Measurements from ENCODE around the gene GRIN2A.
"Not testable (repeated sequence)": the region's sequence is repeated elsewhere in the genome, so short reads cannot be mapped to it uniquely, and the experiment has no call there.

GRIN2A gene

DNA sequence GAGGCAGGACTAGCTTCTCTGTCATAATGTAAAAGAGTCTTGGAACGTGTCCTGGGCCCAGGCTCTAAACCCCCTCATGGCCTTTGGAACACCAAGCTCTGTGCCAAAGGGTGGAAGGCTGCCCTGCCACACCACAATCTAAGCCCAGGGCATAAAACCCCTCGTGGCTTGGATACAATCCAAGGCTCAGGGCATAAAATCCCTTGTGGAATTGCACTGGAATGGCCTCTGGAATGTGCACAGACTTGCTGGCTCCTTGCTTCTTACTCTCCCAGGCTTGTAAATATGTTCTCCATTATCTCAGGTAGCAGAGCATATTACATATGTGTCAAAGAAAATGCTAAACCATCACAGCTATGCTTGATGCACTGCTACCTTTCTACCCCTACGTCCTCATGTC is 306.2 kb downstream of the GRIN2A start:
- not testable (repeated sequence) for H3K4me3 ChIP-seq (ENCODE audit: low read depth, low read length)

DNA sequence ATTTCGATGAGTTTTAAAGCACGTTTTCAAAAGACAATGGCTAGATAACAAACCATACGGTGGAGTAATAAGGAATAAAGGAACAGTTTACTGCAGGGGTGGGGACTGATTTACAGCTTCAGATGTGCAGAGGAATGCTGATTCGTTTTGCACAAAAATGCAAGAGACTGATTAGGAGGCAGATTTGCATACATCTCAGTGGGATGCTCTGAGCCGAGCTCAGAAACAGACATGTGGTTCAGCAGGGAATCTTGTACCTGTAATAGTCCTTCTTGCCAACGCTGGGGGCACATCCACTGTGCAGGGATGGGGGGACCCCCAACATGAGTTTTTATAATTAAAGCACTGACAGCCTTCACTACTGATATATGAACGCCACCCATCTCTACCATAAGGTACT is 308.0 kb downstream of the GRIN2A start:
- H3K4me3 ChIP-seq (ENCODE audit: low read depth, low read length), result no peak overlapping the region

DNA sequence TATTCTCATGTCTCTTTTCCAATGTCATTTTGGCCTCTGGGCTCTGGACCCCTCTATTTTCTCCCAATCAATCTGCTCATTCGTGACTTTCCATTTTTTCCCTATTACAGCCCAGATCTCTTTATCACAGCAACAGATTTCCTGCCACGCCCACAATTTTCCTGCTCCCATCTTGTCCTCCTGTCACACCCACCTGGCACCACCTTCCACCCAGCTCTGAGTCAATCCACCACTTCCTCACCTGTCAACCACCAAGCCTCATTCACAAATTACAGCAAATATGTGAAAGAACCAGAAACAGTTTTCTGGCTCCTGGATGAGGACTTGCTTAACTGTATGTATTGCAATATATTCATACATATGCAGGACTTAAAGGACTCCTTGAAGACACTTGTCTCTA is 311.3 kb downstream of the GRIN2A start:
- H3K4me3 ChIP-seq (ENCODE audit: low read depth, low read length), result no peak overlapping the region

DNA sequence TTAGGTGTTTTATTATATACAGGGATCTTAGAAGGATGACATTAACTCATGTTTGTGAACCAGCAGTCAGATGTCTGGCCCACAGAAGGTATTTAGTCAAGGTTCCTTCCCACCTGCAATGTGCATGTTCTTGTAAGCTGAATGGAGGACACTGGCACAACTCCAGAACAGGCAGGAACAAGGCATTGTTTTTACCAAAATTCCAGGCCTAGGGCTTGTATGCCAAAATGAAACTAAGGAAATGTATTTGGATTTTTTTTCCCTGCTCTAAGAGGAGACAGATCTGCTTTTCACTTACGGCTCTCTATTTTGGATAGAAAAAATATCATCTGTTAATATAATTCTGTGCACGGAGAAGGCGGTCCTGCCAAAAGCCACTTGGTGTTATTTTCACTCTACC is 312.5 kb downstream of the GRIN2A start:
- no peak overlapping the region for H3K4me3 ChIP-seq (ENCODE audit: low read depth, low read length)

DNA sequence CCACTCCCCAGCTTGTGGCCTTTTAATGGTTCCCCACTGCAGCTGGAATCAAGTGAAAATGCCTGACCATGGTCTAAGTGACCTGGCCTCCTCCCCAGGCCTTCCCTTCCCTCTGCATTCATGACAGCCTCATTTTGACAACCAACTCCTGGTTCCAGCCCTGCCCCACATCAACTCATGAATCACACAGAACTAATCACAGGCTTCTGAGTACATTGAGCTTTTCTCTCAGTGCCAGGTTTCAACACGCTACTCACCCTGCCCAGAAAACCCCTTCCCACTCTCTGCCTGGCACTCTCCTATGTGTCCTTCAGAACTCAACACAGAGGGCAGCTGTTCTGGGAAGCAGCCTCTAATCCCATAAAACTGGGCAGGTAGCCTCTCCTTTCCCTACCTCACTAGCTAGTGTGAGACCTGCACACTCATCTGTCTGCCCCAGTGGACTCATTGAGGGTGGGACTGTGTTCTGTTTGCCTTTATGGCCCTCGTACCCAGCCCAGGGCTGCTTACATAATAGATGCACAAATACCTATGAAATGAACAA is 313.6 kb downstream of the GRIN2A start:
- H3K4me3 ChIP-seq (ENCODE audit: low read depth, low read length), result no peak overlapping the region

DNA sequence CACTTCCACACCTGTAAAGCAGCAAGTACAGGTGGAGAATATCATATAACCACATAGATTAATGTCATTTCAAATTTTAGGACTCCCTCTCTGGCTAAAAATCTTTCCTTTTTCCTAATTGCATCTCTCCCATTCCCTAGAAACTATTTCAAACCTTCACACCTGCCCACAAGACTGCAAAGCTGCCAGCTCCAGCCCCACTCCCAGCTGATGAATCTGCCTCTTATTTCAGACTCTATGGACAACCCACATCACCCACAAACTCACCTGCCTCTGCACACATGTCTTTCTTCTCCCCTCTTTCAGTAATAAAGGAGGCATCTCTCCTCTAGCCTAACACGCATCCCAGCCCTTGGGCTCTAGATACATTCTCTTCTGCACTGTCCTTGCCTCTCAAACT is 315.1 kb downstream of the GRIN2A start:
- no peak overlapping the region for H3K4me3 ChIP-seq (ENCODE audit: low read depth, low read length)

DNA sequence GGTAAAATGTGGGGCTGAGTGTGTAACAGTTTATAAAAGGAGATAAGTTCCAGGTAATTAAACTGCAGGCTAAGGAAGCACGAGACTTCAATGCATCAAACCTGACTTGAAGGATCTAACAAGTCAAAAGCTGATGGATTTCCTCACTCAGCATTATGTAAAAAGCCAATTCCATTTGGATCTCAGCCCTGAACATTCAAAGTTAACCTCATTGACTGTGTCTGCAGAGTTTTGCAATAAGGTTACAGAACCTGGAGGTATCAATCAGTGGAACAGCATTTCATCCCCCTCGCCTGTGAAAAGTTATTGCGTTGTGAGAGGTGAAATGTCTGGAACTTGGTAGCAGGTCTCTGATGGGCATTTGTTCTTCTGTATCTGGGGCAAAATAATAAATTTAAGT is 317.8 kb downstream of the GRIN2A start:
- H3K4me3 ChIP-seq (ENCODE audit: low read depth, low read length), result no peak overlapping the region

DNA sequence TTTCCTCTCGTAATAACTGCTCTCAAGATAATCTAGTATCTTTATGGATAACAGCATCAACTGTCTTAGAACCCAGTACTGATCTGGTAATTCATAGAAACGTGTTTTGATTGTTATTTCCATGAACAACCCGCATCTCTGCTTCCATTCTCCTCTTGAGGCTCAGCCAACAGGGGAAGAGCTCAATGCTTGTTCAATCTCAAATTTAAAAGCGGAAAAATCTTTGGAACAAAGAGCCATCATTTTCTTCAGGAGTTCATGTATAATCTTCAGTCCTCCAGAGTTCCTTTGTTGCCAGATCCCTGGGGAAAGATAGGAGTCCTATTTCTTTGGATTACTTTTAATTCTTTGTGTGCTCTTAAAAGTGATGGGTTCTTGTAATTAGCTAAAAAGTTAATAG is 319.9 kb downstream of the GRIN2A start:
- H3K4me3 ChIP-seq (ENCODE audit: low read depth, low read length), result no peak overlapping the region

DNA sequence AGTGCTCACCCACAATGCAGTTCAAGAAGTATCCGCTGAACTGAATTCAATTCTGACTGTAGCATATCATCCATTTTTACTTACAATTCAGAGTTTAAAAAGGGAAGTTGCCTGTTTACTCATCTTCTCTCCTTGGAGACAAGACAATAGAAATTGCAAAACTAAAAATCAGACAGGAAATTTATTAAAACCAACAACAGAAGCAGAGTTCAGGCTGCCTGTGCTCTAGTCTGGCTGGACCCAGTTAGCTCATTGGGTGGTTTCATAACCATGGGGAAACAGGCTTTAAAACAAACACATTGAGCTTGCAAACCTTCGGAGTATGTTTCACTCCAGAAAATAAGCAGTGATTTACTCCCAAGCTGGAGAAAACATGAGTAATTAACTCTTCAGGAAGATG is 321.4 kb downstream of the GRIN2A start:
- no peak overlapping the region for H3K4me3 ChIP-seq (ENCODE audit: low read depth, low read length)

DNA sequence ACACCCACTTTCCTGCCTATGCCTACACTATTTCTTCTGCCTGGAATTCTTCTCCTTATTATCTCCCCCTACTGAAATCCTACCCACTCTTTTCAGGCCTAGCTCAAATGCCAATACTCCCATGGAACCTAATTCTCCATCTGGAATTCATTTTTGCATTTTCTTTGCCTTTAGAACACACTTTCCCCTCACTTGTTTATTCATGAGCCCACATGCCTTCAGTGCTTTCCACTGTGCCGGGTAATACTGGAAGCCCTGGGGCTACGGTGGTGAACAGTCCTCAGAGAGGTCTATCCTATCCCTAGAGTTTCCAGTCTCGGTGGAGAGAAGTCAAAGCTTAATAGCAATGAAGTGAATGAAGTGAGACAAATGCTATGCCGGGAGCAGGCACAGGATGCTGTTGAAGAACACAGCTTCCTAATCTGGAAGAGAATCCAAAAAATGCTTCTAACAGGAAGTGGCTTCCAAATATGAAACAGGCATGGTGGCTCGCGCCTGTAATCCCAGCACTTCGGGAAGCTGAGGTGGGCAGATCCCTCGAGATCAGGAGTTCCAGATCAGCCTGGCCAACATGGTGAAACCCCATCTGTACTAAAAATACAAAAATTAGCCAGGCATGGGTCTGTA is 322.4 kb downstream of the GRIN2A start:
- H3K4me3 ChIP-seq (ENCODE audit: low read depth, low read length), result no peak overlapping the region

DNA sequence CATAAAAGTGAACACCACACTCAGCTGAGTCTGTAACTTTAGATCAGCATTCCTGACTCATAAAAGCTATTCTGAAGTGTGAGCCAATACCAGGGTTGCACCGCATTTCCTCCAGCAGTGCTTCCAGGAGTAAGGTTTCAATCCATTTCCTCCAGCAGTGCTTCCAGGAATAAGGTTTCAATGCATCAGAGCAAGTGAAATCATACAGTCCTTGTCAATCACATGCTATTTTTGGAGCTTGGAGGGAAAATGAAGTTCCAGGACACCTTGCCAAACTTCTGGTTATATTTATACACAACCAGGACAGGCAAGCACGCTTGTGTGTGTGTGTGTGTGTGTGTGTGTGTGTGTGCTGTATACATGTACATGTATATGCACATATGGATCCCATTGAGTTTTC is 327.6 kb downstream of the GRIN2A start:
- no peak overlapping the region for H3K4me3 ChIP-seq (ENCODE audit: low read depth, low read length)

DNA sequence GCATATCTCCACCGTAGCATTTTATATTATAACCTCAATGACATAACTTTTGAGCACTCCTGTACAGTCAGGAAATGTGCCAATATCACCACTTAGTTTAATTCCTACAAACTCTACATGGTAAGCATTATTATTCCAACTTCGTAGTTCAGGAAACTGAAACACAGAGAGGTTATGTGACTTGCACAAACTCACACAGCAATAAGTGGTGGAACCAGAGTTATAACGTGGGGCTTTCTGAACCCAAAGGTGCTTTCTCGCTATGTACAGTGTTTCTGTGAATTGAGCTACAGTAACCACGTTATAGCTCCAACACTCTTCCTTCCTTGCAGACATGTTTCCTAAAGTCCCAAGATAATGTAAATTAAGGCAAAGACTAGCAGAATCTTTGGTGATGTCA is 330.2 kb downstream of the GRIN2A start:
- no peak overlapping the region for H3K4me3 ChIP-seq (ENCODE audit: low read depth, low read length)

DNA sequence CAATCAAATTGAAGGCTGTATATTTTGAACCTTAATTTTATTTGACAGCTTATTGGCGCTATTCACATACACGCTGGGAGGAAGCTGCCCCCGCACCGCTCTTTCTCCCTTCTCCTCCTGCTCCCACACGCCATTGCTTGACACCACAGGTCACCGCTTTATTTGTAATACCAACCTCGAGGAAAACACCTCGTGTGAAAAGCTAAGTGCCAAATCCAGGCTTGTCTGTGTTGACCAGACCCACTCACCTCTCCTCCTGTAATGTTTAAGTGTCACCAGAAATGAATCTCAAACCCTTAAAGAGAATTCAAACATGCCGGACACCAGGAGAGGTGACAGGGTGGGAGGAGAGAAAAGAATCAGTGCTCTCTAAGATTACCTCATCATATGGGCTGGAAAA is 331.4 kb downstream of the GRIN2A start:
- H3K4me3 ChIP-seq (ENCODE audit: low read depth, low read length), result no peak overlapping the region

DNA sequence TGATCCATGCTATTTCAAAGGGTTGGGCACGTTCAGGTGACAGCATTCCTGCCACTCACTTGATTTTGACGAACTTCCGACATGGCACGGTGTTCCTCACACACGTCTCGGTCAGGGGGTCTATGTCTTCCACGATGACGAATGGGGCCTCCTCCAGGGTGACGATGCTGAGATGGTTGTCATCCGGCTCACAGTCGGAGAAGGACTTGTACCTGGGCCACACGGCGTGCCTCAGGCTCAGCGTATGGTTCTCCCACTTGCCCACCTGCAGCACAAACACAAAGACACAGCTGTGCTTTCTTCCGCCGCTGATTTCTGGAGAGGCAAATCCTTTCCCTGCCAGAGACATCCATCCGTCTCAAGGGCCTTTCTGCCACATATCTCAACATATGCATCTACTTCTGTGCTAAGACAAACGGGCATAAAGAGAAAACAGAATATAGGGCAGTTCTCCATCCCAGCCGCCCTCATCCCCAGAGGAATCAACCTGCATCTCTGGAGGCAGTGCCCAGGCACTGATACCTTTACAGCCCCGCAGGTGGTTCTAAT is 332.5 kb downstream of the GRIN2A start:
- no peak overlapping the region for H3K4me3 ChIP-seq (ENCODE audit: low read depth, low read length)

DNA sequence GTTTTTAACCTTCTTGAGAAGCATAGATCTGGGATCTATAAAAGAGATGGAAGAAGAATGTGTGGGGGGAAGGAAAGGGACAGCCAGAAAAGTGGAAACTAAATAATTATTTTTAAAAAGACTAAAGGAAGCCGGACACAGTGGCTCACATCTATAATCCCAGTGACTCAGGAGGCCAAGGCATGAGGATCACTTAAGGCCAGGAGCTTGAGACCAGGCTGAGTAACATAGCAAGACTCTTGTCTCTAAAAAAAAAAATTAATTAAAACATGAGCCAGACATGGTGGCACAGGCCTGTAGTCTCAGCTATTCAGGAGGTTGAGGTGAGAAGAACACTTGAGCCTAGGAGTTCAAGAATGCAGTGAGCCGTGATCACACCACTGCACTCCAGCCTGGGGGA is 335.1 kb downstream of the GRIN2A start:
- no peak overlapping the region for H3K4me3 ChIP-seq (ENCODE audit: low read depth, low read length)

DNA sequence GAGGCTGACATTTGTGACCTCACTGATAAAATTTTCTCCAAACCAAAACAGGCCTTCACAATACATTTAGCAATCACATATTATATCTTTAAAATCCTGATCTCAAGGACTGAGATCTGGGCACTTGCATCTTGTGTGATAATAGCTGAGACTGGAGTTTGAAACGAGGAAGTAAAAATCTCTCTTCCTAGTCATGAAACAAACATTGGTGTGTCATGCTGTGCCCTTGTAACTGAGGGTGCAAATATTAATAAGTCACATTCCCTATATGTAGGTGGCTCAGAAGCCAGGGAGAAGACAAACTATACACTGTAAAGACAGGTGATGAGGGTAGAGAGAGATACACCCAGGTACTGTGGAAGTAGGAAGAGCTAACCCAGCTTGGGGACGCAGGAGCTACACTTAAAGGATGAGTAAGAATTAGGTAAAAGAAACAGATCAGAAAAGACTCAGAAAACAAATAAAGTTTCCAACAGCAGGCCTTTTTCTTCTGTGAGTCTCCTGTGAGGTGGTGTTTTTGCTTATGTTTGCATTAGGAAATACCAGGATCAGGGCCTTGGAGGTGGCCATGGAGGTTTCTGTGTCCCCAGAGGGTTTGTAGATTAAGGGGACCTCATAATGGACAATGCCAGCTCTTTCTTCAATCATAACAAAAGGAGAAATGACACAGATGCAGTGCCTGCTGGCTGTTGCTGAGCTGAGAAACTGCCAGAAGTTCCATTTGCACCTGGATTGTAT is 335.7 kb downstream of the GRIN2A start:
- H3K4me3 ChIP-seq (ENCODE audit: low read depth, low read length), result no peak overlapping the region

DNA sequence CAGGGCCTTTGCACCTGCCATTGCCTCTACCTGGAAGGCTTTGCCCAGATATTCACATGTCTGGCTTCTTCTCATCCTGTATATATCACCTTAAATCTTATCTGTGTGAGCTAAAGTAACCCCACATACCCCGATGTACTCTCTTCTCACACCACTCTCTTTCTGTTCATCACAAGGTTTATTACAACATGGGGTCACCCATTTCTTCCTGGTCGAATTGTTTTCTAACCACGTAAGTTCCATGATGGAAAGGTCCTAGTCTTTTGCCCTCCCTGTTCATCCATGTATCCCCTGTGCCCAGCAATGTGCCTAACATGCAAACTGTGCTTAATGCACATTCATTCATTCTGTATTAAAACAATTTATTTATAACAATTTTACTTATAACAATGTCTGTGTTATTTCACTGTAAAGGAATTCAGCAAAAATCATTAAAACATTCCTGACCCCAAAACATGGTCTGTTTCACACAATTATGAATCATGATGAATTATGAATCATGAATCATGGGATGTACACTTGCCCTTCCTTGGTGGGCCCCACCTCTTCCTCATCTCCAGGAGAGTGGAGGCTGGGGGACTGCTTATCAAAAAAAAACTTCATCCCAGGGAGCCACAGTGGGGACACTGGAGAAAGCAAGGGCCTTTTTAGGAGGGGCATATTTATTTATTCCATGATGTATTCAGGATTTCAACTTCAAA is 336.4 kb downstream of the GRIN2A start:
- H3K4me3 ChIP-seq (ENCODE audit: low read depth, low read length), result no peak overlapping the region

DNA sequence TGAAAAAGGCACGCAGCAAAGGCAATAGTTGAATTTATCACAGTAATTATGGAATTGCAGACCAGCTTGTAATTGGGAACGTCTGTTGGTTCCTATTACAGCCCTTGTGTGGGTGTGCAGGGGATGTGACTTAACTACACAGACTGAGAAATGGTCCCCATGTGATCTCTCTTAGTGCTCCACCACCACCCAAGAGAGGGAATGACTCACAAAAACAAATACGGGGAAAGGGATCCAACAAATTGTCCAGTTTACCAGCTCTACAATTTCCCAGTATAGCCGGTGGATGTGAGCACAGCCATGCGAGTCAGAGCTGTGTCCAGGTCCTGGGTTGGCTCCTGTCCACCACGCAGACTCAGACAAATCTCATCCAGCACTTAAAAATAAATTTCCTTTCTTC is 337.9 kb downstream of the GRIN2A start:
- H3K4me3 ChIP-seq (ENCODE audit: low read depth, low read length), result no peak overlapping the region

DNA sequence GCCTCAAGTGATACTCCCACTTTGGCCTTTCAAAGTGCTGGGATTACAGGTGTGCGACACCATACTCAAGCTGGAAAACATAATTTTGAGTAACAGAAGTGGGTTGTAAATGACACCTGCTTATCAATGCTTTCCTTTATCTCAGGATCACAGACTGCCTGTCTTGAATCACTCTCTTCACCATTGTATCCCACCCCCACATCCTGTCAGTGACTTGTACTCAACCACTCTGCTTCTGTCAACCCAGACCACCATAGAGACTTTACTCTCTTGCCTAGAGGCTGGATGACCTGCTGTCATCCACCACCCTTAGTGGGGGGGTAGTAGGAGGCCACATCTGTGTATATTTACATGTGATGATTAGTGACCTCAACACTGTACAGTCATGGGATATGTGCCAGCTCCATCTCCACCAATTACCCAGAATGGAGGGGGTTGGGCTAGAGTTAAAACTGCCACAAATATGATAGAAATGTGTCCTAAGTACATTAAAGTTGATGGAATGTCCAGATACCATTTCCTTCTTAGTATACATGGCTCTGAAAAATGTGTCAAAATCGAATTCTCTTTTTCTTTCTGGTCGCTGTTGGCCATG is 338.7 kb downstream of the GRIN2A start:
- no peak overlapping the region for H3K4me3 ChIP-seq (ENCODE audit: low read depth, low read length)

DNA sequence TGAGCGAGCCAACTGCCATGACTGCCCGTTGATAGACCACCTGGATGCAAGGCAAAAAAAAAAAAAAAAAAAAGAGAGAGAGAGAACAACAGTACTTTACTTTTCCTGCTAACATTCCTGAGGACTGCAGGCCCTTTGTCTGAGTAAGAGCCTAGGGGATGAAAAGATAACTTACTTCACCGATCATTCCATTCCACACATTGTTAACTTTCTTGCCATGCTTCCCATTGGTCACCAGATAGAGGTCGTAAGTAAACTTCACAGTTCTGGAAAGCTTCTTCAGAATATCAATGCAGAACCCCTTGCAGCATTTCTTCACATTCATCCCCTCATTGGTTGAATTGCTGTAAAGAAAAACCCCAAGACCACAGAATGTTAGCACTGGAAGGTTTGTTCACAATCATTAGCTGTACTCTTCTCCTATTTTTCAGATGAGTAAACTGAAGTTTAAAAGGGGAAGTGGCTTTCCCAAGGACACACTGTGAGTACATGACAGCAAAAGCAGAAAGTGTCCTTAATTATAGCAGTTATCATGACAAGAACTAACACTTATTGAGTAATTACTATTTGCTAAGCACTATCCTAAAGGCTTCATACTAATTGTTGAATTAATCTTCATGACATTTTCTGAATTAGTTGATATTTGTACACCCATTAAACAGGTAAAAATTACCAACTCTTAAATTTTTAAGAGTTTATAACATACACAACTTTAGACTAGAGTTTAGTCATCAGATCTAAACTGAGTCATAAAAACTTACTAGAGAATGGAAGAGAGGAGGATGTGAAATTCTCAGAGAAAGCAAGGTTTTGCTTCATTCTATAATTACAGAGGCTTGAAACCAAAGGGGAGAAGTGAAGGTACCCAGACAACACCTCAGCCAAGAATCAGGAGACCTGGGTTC is 341.2 kb downstream of the GRIN2A start:
- no peak overlapping the region for H3K4me3 ChIP-seq (ENCODE audit: low read depth, low read length)

Data from iPS-11a (cell line).